WERI-Rb-1 (cell line): ENCODE data around the gene LIPG.

ENCODE experiments used
- DNase-seq: peaks from one replicate; pipeline ENCODE4 v3.0.0-alpha.2; 2020
- H3K27ac ChIP-seq: fragments of 250-450 bp; sonication (Bioruptor Pico); 2 replicates; pipeline ENCODE4 v1.5.1; 2020; ENCODE audit warnings: mild to moderate bottlenecking, moderate library complexity
- H3K27me3 ChIP-seq: fragments of 250-450 bp; sonication (Bioruptor Pico); 2 replicates; pipeline ENCODE4 v1.5.1; 2021; ENCODE audit warnings: mild to moderate bottlenecking, low read depth, moderate library complexity; ENCODE audit not compliant: insufficient read depth, severe bottlenecking
- H3K36me3 ChIP-seq: fragments of 250-450 bp; sonication (Bioruptor Pico); 2 replicates; pipeline ENCODE4 v1.5.1; 2020; ENCODE audit warnings: mild to moderate bottlenecking, moderate library complexity
- H3K4me3 ChIP-seq: 2 replicates; pipeline ENCODE4 v1.5.1; 2011; ENCODE audit warnings: low read depth, mild to moderate bottlenecking, control low read depth, low read length
- H3K9me3 ChIP-seq: fragments of 250-450 bp; sonication (Bioruptor Pico); 2 replicates; pipeline ENCODE4 v1.5.1; 2021; ENCODE audit warnings: mild to moderate bottlenecking, moderate library complexity; ENCODE audit not compliant: severe bottlenecking
- TF ChIP-seq, protein P1 (sequence below): IDR thresholded peaks from 2 replicates; pipeline ENCODE4 v1.5.1; 2011; ENCODE audit warnings: low read depth, mild to moderate bottlenecking, control low read depth, inconsistent platforms, low read length

LIPG gene

GRCh38 chr18:49640741-49641140 is 78.9 kb downstream of the LIPG start:
- TF ChIP-seq, protein P1, sequence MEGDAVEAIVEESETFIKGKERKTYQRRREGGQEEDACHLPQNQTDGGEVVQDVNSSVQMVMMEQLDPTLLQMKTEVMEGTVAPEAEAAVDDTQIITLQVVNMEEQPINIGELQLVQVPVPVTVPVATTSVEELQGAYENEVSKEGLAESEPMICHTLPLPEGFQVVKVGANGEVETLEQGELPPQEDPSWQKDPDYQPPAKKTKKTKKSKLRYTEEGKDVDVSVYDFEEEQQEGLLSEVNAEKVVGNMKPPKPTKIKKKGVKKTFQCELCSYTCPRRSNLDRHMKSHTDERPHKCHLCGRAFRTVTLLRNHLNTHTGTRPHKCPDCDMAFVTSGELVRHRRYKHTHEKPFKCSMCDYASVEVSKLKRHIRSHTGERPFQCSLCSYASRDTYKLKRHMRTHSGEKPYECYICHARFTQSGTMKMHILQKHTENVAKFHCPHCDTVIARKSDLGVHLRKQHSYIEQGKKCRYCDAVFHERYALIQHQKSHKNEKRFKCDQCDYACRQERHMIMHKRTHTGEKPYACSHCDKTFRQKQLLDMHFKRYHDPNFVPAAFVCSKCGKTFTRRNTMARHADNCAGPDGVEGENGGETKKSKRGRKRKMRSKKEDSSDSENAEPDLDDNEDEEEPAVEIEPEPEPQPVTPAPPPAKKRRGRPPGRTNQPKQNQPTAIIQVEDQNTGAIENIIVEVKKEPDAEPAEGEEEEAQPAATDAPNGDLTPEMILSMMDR = no peak
- Histone ChIP-seq H3K36me3 (no peaks in the 10 kb centered on the region), H3K27me3 (no peaks in the 10 kb centered on the region), H3K4me3 (no peak overlapping the region), H3K27ac (no peak overlapping the region), H3K9me3 (peaks cover 6% of the 10 kb centered on the region)
- DNase-seq = no peak

GRCh38 chr18:49645196-49645595 is 83.3 kb downstream of the LIPG start:
- no peaks in the 10 kb centered on the region for H3K27me3 ChIP-seq
- no peak overlapping the region for H3K4me3 ChIP-seq
- no peak overlapping the region for H3K27ac ChIP-seq
- TF ChIP-seq, protein P1 = no peak
- H3K36me3 ChIP-seq = no peaks in the 10 kb centered on the region
- H3K9me3 ChIP-seq = no peaks in the 10 kb centered on the region
- no peak for DNase-seq

DNA sequence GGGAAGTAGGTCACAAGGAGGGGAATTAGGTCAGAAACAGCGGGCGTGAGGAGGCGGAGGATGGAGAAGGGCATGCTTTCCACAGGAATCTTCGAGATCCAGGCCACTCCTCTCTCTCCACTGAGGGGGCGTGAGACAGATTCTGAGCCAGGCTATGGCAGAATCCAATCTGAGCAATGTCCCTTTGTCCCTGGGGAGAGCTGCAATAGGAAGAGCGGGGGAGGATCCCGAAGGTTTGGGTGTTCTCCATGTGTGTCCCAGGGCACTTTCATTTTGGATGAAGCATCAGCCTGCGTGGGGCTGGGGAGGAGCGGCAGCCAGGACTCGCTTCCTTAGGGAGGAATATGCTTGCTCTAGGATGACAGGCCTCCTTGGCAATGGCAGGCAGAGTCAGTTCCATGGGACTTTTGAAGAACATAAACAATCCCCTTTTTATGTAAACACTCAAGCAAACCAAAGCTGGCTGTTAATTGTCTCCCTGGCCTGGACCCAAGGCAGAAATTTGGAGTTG is 84.0 kb downstream of the LIPG start:
- no peaks in the 10 kb centered on the region for H3K27me3 ChIP-seq
- H3K36me3 ChIP-seq = no peaks in the 10 kb centered on the region
- TF ChIP-seq, protein P1 = no peak
- DNase-seq = no peak
- no peak overlapping the region for H3K4me3 ChIP-seq
- no peaks in the 10 kb centered on the region for H3K9me3 ChIP-seq
- no peak overlapping the region for H3K27ac ChIP-seq

GRCh38 chr18:49646873-49647272 is 85.0 kb downstream of the LIPG start:
- no peak overlapping the region for H3K4me3 ChIP-seq
- H3K27me3 ChIP-seq = no peaks in the 10 kb centered on the region
- H3K9me3 ChIP-seq = no peaks in the 10 kb centered on the region
- DNase-seq = no peak
- H3K36me3 ChIP-seq = no peaks in the 10 kb centered on the region
- H3K27ac ChIP-seq = no peak overlapping the region
- TF ChIP-seq, protein P1 = no peak

DNA sequence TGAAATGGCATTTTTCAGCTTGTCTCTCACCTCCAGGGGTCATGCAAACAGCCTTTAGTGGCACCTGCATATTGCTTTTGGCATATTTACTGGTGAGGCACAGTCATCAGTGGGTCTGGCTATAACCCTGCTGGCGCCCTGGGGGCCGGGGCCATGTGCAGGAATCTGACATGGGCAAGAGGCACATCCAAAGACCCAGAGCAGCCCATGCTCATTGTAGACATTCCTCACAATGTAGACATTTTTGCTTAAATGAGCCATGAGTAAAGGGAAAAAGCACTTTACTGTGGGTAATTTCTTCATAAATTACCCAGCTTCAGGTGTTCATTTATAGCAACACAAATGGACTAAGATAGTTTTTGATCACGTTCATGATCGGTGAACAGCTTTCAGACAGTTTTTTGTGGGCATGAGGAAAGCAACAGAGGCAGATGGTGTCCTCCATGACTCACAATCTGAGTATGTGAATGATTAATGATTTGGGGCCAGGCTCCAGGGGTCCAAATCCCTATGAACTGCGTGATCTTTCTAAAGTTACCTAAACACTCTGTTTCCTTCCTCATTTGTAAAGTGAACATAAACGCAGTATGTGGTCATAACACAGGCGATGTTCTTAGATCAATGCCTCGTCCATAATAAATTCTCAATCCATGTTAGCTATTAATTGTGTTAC is 85.8 kb downstream of the LIPG start:
- Histone ChIP-seq H3K27me3 (no peaks in the 10 kb centered on the region), H3K36me3 (no peaks in the 10 kb centered on the region), H3K9me3 (no peaks in the 10 kb centered on the region), H3K4me3 (no peak overlapping the region), H3K27ac (no peak overlapping the region)
- TF ChIP-seq, protein P1 = no peak
- no peak for DNase-seq

DNA sequence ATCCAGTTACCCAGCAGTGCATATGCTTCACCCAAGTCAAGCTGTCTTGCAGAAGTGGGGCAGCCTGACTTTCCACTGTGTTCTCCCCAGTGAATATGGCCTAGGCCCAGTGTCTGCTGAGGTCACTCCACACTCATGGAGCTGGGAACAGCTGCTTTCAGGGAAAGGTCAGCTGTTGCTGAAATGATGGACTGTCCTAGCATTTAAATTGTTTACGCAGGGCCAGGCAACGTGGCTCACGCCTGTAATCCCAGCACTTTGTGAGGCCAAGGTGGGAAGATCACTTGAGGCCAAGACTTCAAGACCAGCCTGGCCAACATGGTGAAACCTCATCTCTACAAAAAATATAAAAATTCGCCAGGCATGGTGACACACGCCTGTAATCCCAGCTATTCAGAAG is 86.5 kb downstream of the LIPG start:
- TF ChIP-seq, protein P1 = no peak
- DNase-seq = peak; percentile 34
- no peaks in the 10 kb centered on the region for H3K36me3 ChIP-seq
- H3K4me3 ChIP-seq = no peak overlapping the region
- no peak overlapping the region for H3K27ac ChIP-seq
- no peaks in the 10 kb centered on the region for H3K9me3 ChIP-seq
- no peaks in the 10 kb centered on the region for H3K27me3 ChIP-seq
